ENCODE measurements around the gene AGBL4.

AGBL4 gene

GRCh38 chr1:48595613-48596012 is 1428.1 kb downstream of the AGBL4 start:
- ATAC-seq = no peak
- H3K4me3 Mint-ChIP-seq = no peak overlapping the region
- DNase-seq = no peak
- H3K27ac Mint-ChIP-seq = no peak overlapping the region
- no peaks in the 10 kb centered on the region for H3K9me3 Mint-ChIP-seq
- H3K27me3 Mint-ChIP-seq = no peaks in the 10 kb centered on the region
- H3K4me1 Mint-ChIP-seq = no peaks in the 10 kb centered on the region

GRCh38 chr1:48592330-48592729 is 1431.4 kb downstream of the AGBL4 start:
- no peaks in the 10 kb centered on the region for H3K9me3 Mint-ChIP-seq
- no peak for DNase-seq
- no peak for ATAC-seq
- no peaks in the 10 kb centered on the region for H3K27me3 Mint-ChIP-seq
- H3K27ac Mint-ChIP-seq = no peak overlapping the region
- no peak overlapping the region for H3K4me3 Mint-ChIP-seq
- no peaks in the 10 kb centered on the region for H3K4me1 Mint-ChIP-seq

GRCh38 chr1:48591181-48591580 is 1432.6 kb downstream of the AGBL4 start:
- Mint-ChIP-seq H3K4me1 (no peaks in the 10 kb centered on the region), H3K9me3 (no peaks in the 10 kb centered on the region), H3K27ac (no peak overlapping the region), H3K4me3 (no peak overlapping the region), H3K27me3 (peaks cover 11% of the 10 kb centered on the region)
- no peak for DNase-seq
- ATAC-seq = no peak

GRCh38 chr1:48588061-48588460 is 1435.7 kb downstream of the AGBL4 start:
- no peak overlapping the region for H3K27ac Mint-ChIP-seq
- ATAC-seq = no peak
- H3K4me3 Mint-ChIP-seq = no peak overlapping the region
- no peak for DNase-seq
- H3K4me1 Mint-ChIP-seq = no peaks in the 10 kb centered on the region
- no peaks in the 10 kb centered on the region for H3K9me3 Mint-ChIP-seq
- peaks cover 15% of the 10 kb centered on the region for H3K27me3 Mint-ChIP-seq

- no peak overlapping the region for H3K27ac Mint-ChIP-seq
- H3K4me1 Mint-ChIP-seq = no peaks in the 10 kb centered on the region
- peaks cover 15% of the 10 kb centered on the region for H3K27me3 Mint-ChIP-seq
- DNase-seq (no peak), ATAC-seq (no peak)
- no peak overlapping the region for H3K4me3 Mint-ChIP-seq
- H3K9me3 Mint-ChIP-seq = no peaks in the 10 kb centered on the region
Observed at GRCh38 chr1:48582408-48582807, 1441.3 kb downstream of the AGBL4 start.

- H3K4me3 Mint-ChIP-seq = no peak overlapping the region
- H3K27me3 Mint-ChIP-seq = peaks cover 6% of the 10 kb centered on the region
- ATAC-seq (no peak), DNase-seq (no peak)
- no peak overlapping the region for H3K27ac Mint-ChIP-seq
- no peaks in the 10 kb centered on the region for H3K4me1 Mint-ChIP-seq
- no peaks in the 10 kb centered on the region for H3K9me3 Mint-ChIP-seq
Observed at GRCh38 chr1:48581270-48581669, 1442.5 kb downstream of the AGBL4 start.

GRCh38 chr1:48576565-48576964 is 1447.2 kb downstream of the AGBL4 start:
- ATAC-seq (no peak), DNase-seq (no peak)
- Mint-ChIP-seq H3K27me3 (peaks cover 25% of the 10 kb centered on the region), H3K9me3 (no peaks in the 10 kb centered on the region), H3K4me1 (no peaks in the 10 kb centered on the region), H3K4me3 (no peak overlapping the region), H3K27ac (no peak overlapping the region)

GRCh38 chr1:48572646-48573258 is 1451.0 kb downstream of the AGBL4 start:
- peak; percentile 18 to 34 for DNase-seq
- Mint-ChIP-seq H3K27me3 (peaks cover 26% of the 10 kb centered on the region), H3K4me3 (no peak overlapping the region), H3K9me3 (no peaks in the 10 kb centered on the region), H3K4me1 (no peaks in the 10 kb centered on the region), H3K27ac (no peak overlapping the region)
- peak; percentile 71 for ATAC-seq

- no peak for ATAC-seq
- no peak overlapping the region for H3K4me3 Mint-ChIP-seq
- H3K27me3 Mint-ChIP-seq = peaks cover 26% of the 10 kb centered on the region
- H3K27ac Mint-ChIP-seq = no peak overlapping the region
- no peaks in the 10 kb centered on the region for H3K4me1 Mint-ChIP-seq
- DNase-seq = no peak
- H3K9me3 Mint-ChIP-seq = no peaks in the 10 kb centered on the region
Observed at GRCh38 chr1:48572134-48572533, 1451.6 kb downstream of the AGBL4 start.

- no peaks in the 10 kb centered on the region for H3K4me1 Mint-ChIP-seq
- H3K27me3 Mint-ChIP-seq = peaks cover 26% of the 10 kb centered on the region
- no peak overlapping the region for H3K4me3 Mint-ChIP-seq
- ATAC-seq = no peak
- no peaks in the 10 kb centered on the region for H3K9me3 Mint-ChIP-seq
- no peak overlapping the region for H3K27ac Mint-ChIP-seq
- DNase-seq = no peak
Observed at GRCh38 chr1:48571303-48571987, 1452.3 kb downstream of the AGBL4 start.

GRCh38 chr1:48570568-48570967 is 1453.2 kb downstream of the AGBL4 start:
- Mint-ChIP-seq H3K27ac (no peak overlapping the region), H3K4me1 (no peaks in the 10 kb centered on the region), H3K4me3 (no peak overlapping the region), H3K9me3 (no peaks in the 10 kb centered on the region), H3K27me3 (peaks cover 21% of the 10 kb centered on the region)
- no peak for ATAC-seq
- no peak for DNase-seq

- no peak overlapping the region for H3K4me3 Mint-ChIP-seq
- H3K9me3 Mint-ChIP-seq = no peaks in the 10 kb centered on the region
- H3K27ac Mint-ChIP-seq = no peak overlapping the region
- H3K27me3 Mint-ChIP-seq = peaks cover 13% of the 10 kb centered on the region
- ATAC-seq = no peak
- no peaks in the 10 kb centered on the region for H3K4me1 Mint-ChIP-seq
- DNase-seq = no peak
Observed at GRCh38 chr1:48568501-48568900, 1455.3 kb downstream of the AGBL4 start.

GRCh38 chr1:48566492-48566891 is 1457.3 kb downstream of the AGBL4 start:
- no peak for ATAC-seq
- peaks cover 5% of the 10 kb centered on the region for H3K27me3 Mint-ChIP-seq
- no peak overlapping the region for H3K4me3 Mint-ChIP-seq
- no peak overlapping the region for H3K27ac Mint-ChIP-seq
- no peaks in the 10 kb centered on the region for H3K9me3 Mint-ChIP-seq
- no peaks in the 10 kb centered on the region for H3K4me1 Mint-ChIP-seq
- no peak for DNase-seq

- ATAC-seq = no peak
- DNase-seq = no peak
- Mint-ChIP-seq H3K4me1 (no peaks in the 10 kb centered on the region), H3K9me3 (no peaks in the 10 kb centered on the region), H3K27me3 (peaks cover 18% of the 10 kb centered on the region), H3K4me3 (no peak overlapping the region), H3K27ac (no peak overlapping the region)
Observed at GRCh38 chr1:48563021-48563420, 1460.7 kb downstream of the AGBL4 start.

- DNase-seq (no peak), ATAC-seq (no peak)
- Mint-ChIP-seq H3K4me1 (no peaks in the 10 kb centered on the region), H3K27ac (no peak overlapping the region), H3K9me3 (no peaks in the 10 kb centered on the region), H3K4me3 (no peak overlapping the region), H3K27me3 (peaks cover 18% of the 10 kb centered on the region)
Observed at GRCh38 chr1:48561444-48561843, 1462.3 kb downstream of the AGBL4 start.

GRCh38 chr1:48560577-48560976 is 1463.2 kb downstream of the AGBL4 start:
- no peak overlapping the region for H3K4me3 Mint-ChIP-seq
- no peaks in the 10 kb centered on the region for H3K4me1 Mint-ChIP-seq
- peaks cover 18% of the 10 kb centered on the region for H3K27me3 Mint-ChIP-seq
- H3K9me3 Mint-ChIP-seq = no peaks in the 10 kb centered on the region
- no peak overlapping the region for H3K27ac Mint-ChIP-seq
- ATAC-seq (no peak), DNase-seq (no peak)

- Mint-ChIP-seq H3K27me3 (peaks cover 18% of the 10 kb centered on the region), H3K4me3 (no peak overlapping the region), H3K27ac (no peak overlapping the region), H3K4me1 (no peaks in the 10 kb centered on the region), H3K9me3 (no peaks in the 10 kb centered on the region)
- no peak for DNase-seq
- no peak for ATAC-seq
Observed at GRCh38 chr1:48560116-48560515, 1463.6 kb downstream of the AGBL4 start.

Data from stimulated activated naive CD8-positive, alpha-beta T cell treated with anti-CD3 and anti-CD28 coated beads, Interleukin-15, amount 100 ng/mL, for 72 hours (primary cell).